Measurements from ENCODE around the gene TEK.
"Not testable (repeated sequence)": the region's sequence is repeated elsewhere in the genome, so short reads cannot be mapped to it uniquely, and the experiment has no call there.

TEK gene

GRCh38 chr9:27183131-27183530, 74.1 kb downstream of the TEK start:
- no peak for DNase-seq

- DNase-seq = no peak
Observed at GRCh38 chr9:27183701-27184100, 74.7 kb downstream of the TEK start.

- DNase-seq = no peak
Observed at GRCh38 chr9:27184556-27185351, 75.7 kb downstream of the TEK start.

GRCh38 chr9:27188426-27188825, 79.4 kb downstream of the TEK start:
- no peak for DNase-seq

GRCh38 chr9:27189426-27189825, 80.4 kb downstream of the TEK start:
- DNase-seq = no peak

- DNase-seq = no peak
Observed at GRCh38 chr9:27192291-27192960, 83.4 kb downstream of the TEK start.

- DNase-seq = no peak
Observed at GRCh38 chr9:27193886-27194285, 84.9 kb downstream of the TEK start.

GRCh38 chr9:27194401-27195091, 85.5 kb downstream of the TEK start:
- DNase-seq = no peak

GRCh38 chr9:27195191-27195590, 86.2 kb downstream of the TEK start:
- no peak for DNase-seq

GRCh38 chr9:27196383-27196782, 87.4 kb downstream of the TEK start:
- DNase-seq = no peak

GRCh38 chr9:27198190-27198589, 89.2 kb downstream of the TEK start:
- DNase-seq = no peak

- DNase-seq = no peak
Observed at GRCh38 chr9:27202056-27202455, 93.0 kb downstream of the TEK start.

GRCh38 chr9:27203783-27204182, 94.8 kb downstream of the TEK start:
- DNase-seq = no peak

- DNase-seq = no peak
Observed at GRCh38 chr9:27204578-27204977, 95.6 kb downstream of the TEK start.

GRCh38 chr9:27205198-27205597, 96.2 kb downstream of the TEK start:
- DNase-seq = no peak

GRCh38 chr9:27206041-27206440, 97.0 kb downstream of the TEK start:
- DNase-seq = no peak

GRCh38 chr9:27209034-27209433, 100.0 kb downstream of the TEK start:
- no peak for DNase-seq

GRCh38 chr9:27210588-27210987, 101.6 kb downstream of the TEK start:
- no peak for DNase-seq

GRCh38 chr9:27212191-27212590, 103.2 kb downstream of the TEK start:
- DNase-seq = no peak

GRCh38 chr9:27212621-27213020, 103.6 kb downstream of the TEK start:
- DNase-seq = no peak

- DNase-seq = no peak
Observed at GRCh38 chr9:27227192-27227591, 118.2 kb downstream of the TEK start.

GRCh38 chr9:27239648-27240047, 130.6 kb downstream of the TEK start:
- not testable (repeated sequence) for DNase-seq

GRCh38 chr9:27247756-27248155, 138.7 kb downstream of the TEK start:
- DNase-seq = no peak

- DNase-seq = no peak
Observed at GRCh38 chr9:27248702-27249101, 139.7 kb downstream of the TEK start.

All from activated CD4-positive, alpha-beta T cell treated with anti-CD3 and anti-CD28 coated beads for 4 hours (primary cell).